ENCODE results near the gene CH25H. TPM values are rescaled to one million over a fixed set of nuclear protein-coding genes. Genes with fewer than 3 reads are reported as not detected.
"Not testable (repeated sequence)": the region's sequence is repeated elsewhere in the genome, so short reads cannot be mapped to it uniquely, and the experiment has no call there.

The CH25H gene
- total RNA-seq, 2 donors from 2014 or later: 1.1 to 1.6 TPM

- TF ChIP-seq POLR2AphosphoS5 (IDR thresholded peaks at IDR 0.05) (no peak), POLR2A (IDR thresholded peaks at IDR 0.05) (no peak)
- TF ChIP-seq, protein P1, sequence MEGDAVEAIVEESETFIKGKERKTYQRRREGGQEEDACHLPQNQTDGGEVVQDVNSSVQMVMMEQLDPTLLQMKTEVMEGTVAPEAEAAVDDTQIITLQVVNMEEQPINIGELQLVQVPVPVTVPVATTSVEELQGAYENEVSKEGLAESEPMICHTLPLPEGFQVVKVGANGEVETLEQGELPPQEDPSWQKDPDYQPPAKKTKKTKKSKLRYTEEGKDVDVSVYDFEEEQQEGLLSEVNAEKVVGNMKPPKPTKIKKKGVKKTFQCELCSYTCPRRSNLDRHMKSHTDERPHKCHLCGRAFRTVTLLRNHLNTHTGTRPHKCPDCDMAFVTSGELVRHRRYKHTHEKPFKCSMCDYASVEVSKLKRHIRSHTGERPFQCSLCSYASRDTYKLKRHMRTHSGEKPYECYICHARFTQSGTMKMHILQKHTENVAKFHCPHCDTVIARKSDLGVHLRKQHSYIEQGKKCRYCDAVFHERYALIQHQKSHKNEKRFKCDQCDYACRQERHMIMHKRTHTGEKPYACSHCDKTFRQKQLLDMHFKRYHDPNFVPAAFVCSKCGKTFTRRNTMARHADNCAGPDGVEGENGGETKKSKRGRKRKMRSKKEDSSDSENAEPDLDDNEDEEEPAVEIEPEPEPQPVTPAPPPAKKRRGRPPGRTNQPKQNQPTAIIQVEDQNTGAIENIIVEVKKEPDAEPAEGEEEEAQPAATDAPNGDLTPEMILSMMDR (IDR thresholded peaks at IDR 0.05): no peak
These were observed 3.9 kb downstream of the CH25H start for GRCh38 chr10:89203237-89203636.

DNA sequence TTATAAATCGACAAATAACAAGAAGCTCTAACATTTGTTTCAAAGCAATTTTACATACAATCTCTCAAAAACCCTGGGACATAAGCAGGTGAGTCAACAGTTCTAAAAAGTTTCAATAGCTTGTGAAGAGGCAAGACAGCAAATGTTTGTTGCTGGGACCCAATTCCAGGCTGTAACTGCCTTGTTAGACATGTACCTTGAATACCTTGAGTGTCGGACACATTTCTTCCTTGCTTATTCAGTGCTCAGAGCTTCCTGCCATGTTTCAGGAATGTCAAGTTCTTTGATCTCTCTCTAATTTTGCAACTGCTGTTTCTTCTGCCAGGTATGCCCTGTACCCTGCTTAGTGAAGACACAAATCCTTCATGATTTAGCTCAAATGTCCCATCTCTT is 5.1 kb downstream of the CH25H start:
- TF ChIP-seq POLR2A (IDR thresholded peaks at IDR 0.05): no peak
- TF ChIP-seq, protein P1 (IDR thresholded peaks at IDR 0.05): no peak
- no peak for TF ChIP-seq POLR2AphosphoS5 (IDR thresholded peaks at IDR 0.05)
- WGBS: 57% methylated on average over 2 of the region's 2 CpGs
- DNase-seq (ENCODE audit: low spot score): no peak
- H3K4me3 ChIP-seq: no peak overlapping the region
- no peak overlapping the region for H3K27ac ChIP-seq
- intact Hi-C loops (cut with DNase I): no loop called here
- H3K36me3 ChIP-seq: no peaks in the 10 kb centered on the region
- no peaks in the 10 kb centered on the region for H3K4me1 ChIP-seq (replicated peaks)
- H3K9me3 ChIP-seq: no peaks in the 10 kb centered on the region
- no peaks in the 10 kb centered on the region for H3K27me3 ChIP-seq (replicated peaks; ENCODE audit: insufficient read depth)

More at GRCh38 chr10:89203237-89203636, 3.9 kb downstream of the CH25H start:
- DNase-seq (ENCODE audit: low spot score): no peak
- no peaks in the 10 kb centered on the region for H3K9me3 ChIP-seq
- WGBS: 82% methylated on average over 1 of the region's 1 CpG
- H3K27me3 ChIP-seq (replicated peaks; ENCODE audit: insufficient read depth): no peaks in the 10 kb centered on the region
- H3K27ac ChIP-seq: no peak overlapping the region
- intact Hi-C loops (cut with DNase I): no loop called here
- H3K4me1 ChIP-seq (replicated peaks): no peaks in the 10 kb centered on the region
- no peak overlapping the region for H3K4me3 ChIP-seq
- H3K36me3 ChIP-seq: no peaks in the 10 kb centered on the region

- TF ChIP-seq, protein P1 (IDR thresholded peaks at IDR 0.05): no peak
- no peak for TF ChIP-seq POLR2AphosphoS5 (IDR thresholded peaks at IDR 0.05)
- TF ChIP-seq POLR2A (IDR thresholded peaks at IDR 0.05): no peak
- DNase-seq (ENCODE audit: low spot score): no peak
- WGBS: 53% methylated on average over 7 of the region's 7 CpGs
- intact Hi-C loops (cut with DNase I): no loop called here
- Histone ChIP-seq H3K4me1 (replicated peaks) (no peaks in the 10 kb centered on the region), H3K27ac (no peak overlapping the region), H3K36me3 (no peaks in the 10 kb centered on the region), H3K9me3 (no peaks in the 10 kb centered on the region), H3K4me3 (no peak overlapping the region), H3K27me3 (replicated peaks; ENCODE audit: insufficient read depth) (no peaks in the 10 kb centered on the region)
These were observed 5.6 kb downstream of the CH25H start for GRCh38 chr10:89201345-89202032.

DNA sequence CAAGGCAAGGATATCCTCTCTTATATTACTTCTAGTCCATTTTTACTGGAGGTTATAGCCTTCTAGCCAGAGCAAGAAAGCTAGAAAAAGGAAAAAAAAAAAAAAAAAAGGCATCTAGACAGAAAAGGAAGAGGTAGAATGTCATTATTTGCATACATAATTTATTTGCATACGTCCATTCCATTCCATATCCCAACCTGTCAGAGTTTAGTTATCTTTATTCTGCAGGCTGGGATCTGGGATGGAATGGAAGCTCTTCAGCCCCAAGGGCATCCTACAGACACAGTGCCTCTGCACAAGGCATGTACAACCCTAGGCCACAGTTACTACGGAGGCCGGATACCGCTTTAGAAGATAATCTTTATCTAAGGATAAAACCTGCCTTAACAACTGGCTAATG is 9.6 kb downstream of the CH25H start:
- TF ChIP-seq, protein P1 (IDR thresholded peaks at IDR 0.05): no peak
- TF ChIP-seq POLR2A (IDR thresholded peaks at IDR 0.05) (no peak), POLR2AphosphoS5 (IDR thresholded peaks at IDR 0.05) (no peak)
- intact Hi-C loops (cut with DNase I): no loop called here
- H3K9me3 ChIP-seq: no peaks in the 10 kb centered on the region
- WGBS: 83% methylated on average over 4 of the region's 4 CpGs
- no peak for DNase-seq (ENCODE audit: low spot score)
- no peak overlapping the region for H3K4me3 ChIP-seq
- no peaks in the 10 kb centered on the region for H3K36me3 ChIP-seq
- H3K27me3 ChIP-seq (replicated peaks; ENCODE audit: insufficient read depth): no peaks in the 10 kb centered on the region
- H3K27ac ChIP-seq: no peak overlapping the region
- H3K4me1 ChIP-seq (replicated peaks): no peaks in the 10 kb centered on the region

DNA sequence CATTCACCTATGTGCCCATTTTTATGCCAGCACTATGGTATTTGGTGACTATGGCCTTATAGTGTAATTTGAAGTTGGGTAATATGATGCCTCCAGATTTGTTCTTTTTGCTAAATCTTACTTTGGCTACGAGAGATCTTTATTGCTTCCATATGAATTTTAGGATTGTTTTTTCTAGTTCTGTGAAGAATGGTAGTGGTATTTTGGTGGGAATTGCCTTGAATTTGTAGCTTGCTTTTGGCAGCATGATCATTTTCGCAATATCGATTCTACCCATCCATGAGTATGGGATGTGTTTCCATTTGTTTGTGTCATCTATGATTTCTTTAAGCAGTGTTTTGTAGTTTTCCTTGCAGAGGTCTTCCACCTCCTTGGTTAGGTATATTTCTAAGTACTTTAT is 15.8 kb downstream of the CH25H start:
- WGBS: 97% methylated on average over 3 of the region's 3 CpGs
- H3K4me1 ChIP-seq (replicated peaks); H3K27me3 ChIP-seq (replicated peaks; ENCODE audit: insufficient read depth); H3K36me3 ChIP-seq; H3K9me3 ChIP-seq; H3K4me3 ChIP-seq; DNase-seq (ENCODE audit: low spot score); H3K27ac ChIP-seq; intact Hi-C loops (cut with DNase I): not testable (repeated sequence)

Measured in prostate gland (tissue), 2 donors.